ENCODE data around the gene LIN28B. TPM values are rescaled to one million over a fixed set of nuclear protein-coding genes. Genes with fewer than 3 reads are reported as not detected.

LIN28B gene
- total and polyA plus RNA-seq, 8 donors, result 0.09 to 0.44 (median 0.29) TPM; not detected in 2

DNA sequence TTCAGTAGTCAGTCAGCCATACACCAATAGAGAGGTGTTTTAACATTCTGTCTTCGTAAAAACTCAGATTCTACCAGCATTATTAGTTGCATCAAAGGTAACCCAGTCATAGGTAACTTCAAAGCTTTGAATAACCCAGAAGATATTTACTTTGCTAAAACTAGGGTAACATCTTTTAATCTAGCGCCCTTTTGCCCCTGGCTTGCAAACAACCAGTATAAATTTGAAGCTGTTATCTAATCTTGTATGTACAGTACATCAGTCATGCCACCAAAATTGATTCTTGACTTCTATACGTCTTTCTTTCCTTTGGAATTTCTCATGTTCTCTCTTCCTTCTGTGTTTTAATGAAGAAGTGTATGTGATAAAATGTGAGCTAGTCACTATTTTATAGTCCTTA, 109.3 kb downstream of the LIN28B start:
- DNase-seq (no peak), ATAC-seq (no peak)
- H3K27me3 ChIP-seq, result peaks cover 0 to 10% of the 10 kb centered on the region in 2 donors
- no peaks in the 10 kb centered on the region for H3K4me1 ChIP-seq
- no peak overlapping the region for H3K27ac ChIP-seq
- intact Hi-C loops (cut with DNase I), result no loop called here
- H3K36me3 ChIP-seq, result no peaks in the 10 kb centered on the region
- H3K9me3 ChIP-seq, result no peaks in the 10 kb centered on the region
- H3K4me3 ChIP-seq, result no peak overlapping the region
- TF ChIP-seq, protein P1, sequence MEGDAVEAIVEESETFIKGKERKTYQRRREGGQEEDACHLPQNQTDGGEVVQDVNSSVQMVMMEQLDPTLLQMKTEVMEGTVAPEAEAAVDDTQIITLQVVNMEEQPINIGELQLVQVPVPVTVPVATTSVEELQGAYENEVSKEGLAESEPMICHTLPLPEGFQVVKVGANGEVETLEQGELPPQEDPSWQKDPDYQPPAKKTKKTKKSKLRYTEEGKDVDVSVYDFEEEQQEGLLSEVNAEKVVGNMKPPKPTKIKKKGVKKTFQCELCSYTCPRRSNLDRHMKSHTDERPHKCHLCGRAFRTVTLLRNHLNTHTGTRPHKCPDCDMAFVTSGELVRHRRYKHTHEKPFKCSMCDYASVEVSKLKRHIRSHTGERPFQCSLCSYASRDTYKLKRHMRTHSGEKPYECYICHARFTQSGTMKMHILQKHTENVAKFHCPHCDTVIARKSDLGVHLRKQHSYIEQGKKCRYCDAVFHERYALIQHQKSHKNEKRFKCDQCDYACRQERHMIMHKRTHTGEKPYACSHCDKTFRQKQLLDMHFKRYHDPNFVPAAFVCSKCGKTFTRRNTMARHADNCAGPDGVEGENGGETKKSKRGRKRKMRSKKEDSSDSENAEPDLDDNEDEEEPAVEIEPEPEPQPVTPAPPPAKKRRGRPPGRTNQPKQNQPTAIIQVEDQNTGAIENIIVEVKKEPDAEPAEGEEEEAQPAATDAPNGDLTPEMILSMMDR (IDR thresholded peaks at IDR 0.05), result no peak

DNA sequence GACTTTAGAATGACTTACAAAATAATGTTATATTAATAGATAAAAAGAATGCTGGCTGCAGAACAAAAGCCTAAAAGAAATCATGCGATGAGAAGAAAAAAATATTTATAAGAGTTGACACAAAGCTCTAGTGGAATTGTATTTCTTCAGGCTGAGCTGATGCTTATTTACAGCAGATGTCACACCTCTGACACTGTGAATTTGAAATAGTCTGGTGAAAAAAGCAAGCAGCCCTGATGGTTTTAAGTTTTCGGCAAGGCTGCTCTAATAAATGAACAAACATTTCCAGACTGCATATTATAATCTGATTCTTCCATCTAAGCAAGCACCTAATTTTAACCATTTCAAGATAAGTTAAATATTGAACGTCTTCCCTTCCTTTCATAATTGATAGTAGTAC, 109.9 kb downstream of the LIN28B start:
- Histone ChIP-seq H3K27me3 (peaks cover 0 to 10% of the 10 kb centered on the region in 2 donors), H3K4me3 (no peak overlapping the region), H3K4me1 (no peaks in the 10 kb centered on the region), H3K27ac (no peak overlapping the region), H3K36me3 (no peaks in the 10 kb centered on the region), H3K9me3 (no peaks in the 10 kb centered on the region)
- ATAC-seq (no peak), DNase-seq (no peak)
- intact Hi-C loops (cut with DNase I), result no loop called here
- TF ChIP-seq, protein P1 (IDR thresholded peaks at IDR 0.05), result no peak

DNA sequence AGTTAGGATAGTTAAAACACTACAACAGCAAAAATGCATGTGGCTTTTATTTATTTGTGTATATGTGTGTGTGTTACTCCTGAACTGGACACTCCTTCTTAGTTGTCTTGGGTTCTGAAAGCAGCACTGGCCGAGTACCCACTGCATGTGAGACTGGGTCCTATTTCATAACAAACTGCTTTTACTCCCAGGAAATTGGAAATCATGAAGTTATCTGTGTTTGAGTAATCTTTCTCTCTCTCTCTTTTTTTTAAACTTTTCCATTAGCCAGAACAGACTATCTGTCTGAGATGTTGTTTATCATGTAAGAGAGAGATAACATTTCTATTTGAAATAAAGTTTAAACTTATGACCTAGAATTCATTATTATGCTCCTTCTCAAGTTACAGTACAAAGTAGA, 110.4 kb downstream of the LIN28B start:
- DNase-seq, result no peak
- intact Hi-C loops (cut with DNase I), result no loop called here
- Histone ChIP-seq H3K4me1 (no peaks in the 10 kb centered on the region), H3K27ac (no peak overlapping the region), H3K36me3 (no peaks in the 10 kb centered on the region), H3K9me3 (no peaks in the 10 kb centered on the region), H3K4me3 (no peak overlapping the region), H3K27me3 (peaks cover 0 to 10% of the 10 kb centered on the region in 2 donors)
- TF ChIP-seq, protein P1 (IDR thresholded peaks at IDR 0.05), result no peak
- ATAC-seq, result no peak

DNA sequence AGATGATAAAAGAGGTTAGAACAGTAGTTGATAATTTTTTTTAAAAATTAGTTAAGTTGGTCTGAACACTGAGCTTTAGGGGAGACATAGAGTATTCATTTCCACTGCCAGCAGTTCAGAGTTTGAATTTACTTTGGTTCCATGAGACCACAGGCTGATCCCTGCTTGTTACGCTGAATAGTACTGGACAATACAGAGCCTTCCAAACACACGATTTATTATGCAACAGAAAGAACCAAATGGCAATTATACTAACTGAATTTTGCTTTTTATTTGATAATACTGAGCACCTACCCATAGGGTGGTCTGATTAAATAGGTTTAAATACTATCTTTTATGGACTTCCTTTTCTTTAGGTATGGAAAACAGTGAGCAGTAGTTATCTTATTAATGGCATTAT, 111.5 kb downstream of the LIN28B start:
- H3K27me3 ChIP-seq, result peaks cover 0 to 10% of the 10 kb centered on the region in 2 donors
- TF ChIP-seq, protein P1 (IDR thresholded peaks at IDR 0.05), result no peak
- H3K27ac ChIP-seq, result no peak overlapping the region
- H3K9me3 ChIP-seq, result no peaks in the 10 kb centered on the region
- no peaks in the 10 kb centered on the region for H3K36me3 ChIP-seq
- no peak overlapping the region for H3K4me3 ChIP-seq
- H3K4me1 ChIP-seq, result no peaks in the 10 kb centered on the region
- intact Hi-C loops (cut with DNase I), result no loop called here
- ATAC-seq, result no peak
- DNase-seq, result no peak

DNA sequence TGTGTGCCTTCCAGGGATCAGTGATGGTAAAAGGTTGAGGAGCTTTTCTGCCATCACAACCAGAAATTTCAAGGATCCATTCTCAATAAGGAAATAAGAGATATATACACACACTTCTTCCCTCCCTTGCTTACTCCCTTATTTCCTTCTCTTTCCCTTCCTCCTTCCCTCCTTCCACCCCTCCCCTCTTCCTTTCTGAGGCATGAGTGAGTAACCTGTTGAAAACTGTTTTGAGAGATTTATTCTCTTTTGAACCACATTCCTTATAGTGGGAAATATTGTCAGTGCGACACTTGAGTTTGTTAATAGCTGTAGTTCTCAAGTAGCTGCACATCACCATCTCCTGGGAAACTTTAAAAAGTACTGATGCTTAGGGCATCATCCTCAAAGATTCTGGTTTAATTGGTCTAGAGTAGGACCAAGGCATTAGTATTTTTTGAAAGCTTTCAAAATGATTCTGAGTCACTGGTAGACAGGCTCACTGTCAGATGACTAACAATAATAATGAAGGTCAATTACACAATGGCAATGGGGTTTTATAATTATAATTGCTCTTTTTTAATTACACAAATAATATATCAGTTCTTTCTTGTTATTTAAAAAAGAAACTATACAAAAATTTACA, 113.0 kb downstream of the LIN28B start:
- Histone ChIP-seq H3K27ac (no peak overlapping the region), H3K9me3 (no peaks in the 10 kb centered on the region), H3K4me3 (no peak overlapping the region), H3K36me3 (no peaks in the 10 kb centered on the region), H3K27me3 (peaks cover 0 to 10% of the 10 kb centered on the region in 2 donors), H3K4me1 (no peaks in the 10 kb centered on the region)
- TF ChIP-seq, protein P1 (IDR thresholded peaks at IDR 0.05), result no peak
- ATAC-seq (no peak), DNase-seq (no peak)
- intact Hi-C loops (cut with DNase I), result no loop called here

Data from left lung (tissue), 10 donors.